NCI-H526 treated with DMSO at 0.1 percent for 48 hours (cell line): ENCODE results near the gene LRTM1.

Experiments used
- DNase-seq: peaks from one replicate; lab custom pipeline; 2025; lab: John Stamatoyannopoulos, UW

LRTM1 gene

DNA sequence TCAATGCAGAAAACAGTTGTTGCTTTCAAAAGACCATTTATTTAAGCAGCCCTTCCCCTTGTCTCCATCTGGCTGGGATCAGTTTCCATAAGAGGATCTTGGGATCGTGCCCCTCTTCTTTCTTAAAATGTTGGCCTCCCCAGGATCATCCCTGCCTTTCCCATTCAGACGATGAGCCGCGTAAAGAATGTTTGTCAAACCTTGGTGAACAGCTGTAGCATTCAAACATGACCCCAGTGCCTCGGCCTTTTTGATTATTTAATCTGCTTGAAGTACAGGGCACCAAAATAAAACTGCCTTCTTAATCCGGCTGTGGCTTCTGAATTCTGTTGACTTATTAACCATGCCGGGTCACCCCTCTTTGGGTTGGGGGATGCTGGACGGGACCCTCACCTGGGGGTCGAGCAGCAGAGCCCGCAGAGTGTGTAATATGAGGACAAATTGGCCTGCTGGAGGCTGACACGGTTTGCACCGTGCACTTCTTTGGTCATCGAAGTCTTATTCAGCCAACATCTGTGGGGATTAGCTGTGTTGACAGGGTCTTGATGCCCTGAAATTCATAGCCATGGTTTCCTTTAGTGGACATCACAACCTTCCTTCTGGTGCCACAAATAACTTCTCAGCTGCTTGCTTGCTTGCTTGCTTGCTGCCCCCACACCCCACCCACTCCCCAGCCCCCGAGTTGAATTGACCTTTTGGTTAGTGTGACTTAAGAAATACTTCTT, at the start of gene LRTM1:
Gene LRTM1 (minus strand): TSS at position 14 of the 725 bp plus-strand sequence. CDS start 148 bp downstream, outside the sequence.
- DNase-seq: no peak

DNA sequence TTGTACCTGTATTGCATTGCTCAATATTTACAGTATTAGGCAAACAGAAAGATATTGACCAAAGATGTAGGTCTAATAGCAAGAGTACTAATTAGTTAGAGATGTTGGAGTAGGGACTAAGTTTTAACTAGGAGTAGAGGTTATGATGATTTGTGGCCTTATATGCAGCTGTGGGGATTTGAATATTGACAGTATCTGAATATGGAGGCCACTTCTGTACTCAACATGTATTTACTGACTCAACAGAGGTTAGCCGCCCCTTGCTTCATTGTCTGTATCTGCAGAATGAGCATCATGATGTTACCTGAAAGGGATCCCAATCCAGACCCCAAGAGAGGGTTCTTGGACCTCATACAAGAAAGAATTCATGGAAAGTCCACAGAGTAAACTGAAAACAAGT, 49.6 kb upstream of the LRTM1 start:
- DNase-seq: no peak

DNA sequence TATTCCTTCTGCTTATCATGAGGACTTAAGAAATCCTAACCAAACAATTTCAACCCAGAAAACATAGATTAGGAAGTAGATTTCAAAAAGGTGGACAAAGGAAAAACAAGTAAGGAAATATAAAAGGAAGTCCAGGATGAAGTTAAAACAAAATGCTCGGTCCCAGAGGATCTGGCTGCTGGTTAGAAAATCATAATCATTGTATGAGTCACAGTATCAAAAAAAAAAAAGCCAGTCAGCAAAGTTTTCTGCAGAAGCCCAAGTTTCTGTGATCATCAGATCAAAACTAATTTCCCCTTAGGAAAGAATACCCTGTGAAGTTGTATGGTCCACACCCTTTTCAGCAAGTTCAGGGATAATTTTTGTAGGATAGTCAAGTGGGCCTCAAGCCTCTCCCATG, 43.0 kb upstream of the LRTM1 start:
- DNase-seq: no peak

DNA sequence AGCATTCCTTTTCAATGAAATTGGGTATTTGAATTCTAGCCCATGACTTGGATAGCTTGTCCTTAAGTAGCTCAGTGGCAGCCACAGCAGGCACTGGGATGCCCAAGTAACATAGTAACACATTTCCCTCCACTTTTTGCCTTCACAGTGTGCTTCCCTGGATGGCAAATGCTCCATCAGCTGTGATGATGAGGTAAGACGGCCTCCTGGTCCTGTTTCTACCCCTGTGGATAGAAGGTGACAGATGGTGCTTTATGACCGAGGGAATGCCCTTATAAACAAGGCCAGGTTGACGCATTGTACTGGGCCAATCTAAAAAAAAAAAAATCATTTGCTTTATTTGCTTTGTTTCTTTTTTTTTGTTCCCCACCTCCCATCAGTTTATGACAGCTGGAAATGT, 41.8 kb upstream of the LRTM1 start:
- DNase-seq: no peak

- no peak for DNase-seq
Measured at GRCh38 chr3:54968546-54969172, 40.8 kb upstream of the LRTM1 start.

- no peak for DNase-seq
Measured at GRCh38 chr3:54967731-54968161, 39.9 kb upstream of the LRTM1 start.

DNA sequence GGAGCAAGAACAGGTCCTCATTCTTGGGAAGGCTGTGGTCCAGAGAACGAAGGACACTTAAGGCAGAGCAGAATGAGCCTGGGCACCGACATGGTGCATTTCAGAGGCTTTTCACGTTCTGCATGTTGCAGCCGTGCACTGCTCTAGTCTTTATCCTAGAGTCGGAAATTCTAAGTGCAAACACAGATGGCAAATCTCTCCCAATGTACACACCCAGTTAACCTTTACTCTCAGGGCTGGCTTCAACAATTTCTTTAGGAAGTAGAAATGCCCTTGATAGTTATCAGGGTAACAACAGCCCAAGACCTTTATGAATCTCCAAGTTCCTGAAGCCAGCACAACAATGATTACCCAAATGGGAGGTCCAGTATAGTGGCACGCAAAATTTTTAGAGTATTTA, 39.1 kb upstream of the LRTM1 start:
- DNase-seq: no peak

DNA sequence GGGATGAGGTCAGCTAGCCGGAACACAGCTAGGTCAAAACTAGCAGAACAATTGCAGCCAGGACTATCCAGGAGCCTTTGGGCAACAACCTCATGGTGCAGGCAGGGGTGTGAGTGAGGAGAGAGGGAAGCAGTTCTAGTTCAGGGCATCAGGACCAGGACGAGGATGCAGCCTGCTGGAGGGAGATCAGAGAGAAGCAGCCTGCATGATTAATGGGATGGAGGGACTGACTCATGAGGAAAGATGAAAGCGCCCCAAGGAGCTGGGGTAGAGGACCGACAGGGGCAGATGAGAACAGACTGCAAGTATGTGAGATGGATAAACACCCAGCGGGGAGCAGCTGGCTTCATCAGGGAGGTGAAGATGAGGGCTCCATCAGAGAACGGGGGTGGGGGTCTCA, 37.9 kb upstream of the LRTM1 start:
- no peak for DNase-seq

DNA sequence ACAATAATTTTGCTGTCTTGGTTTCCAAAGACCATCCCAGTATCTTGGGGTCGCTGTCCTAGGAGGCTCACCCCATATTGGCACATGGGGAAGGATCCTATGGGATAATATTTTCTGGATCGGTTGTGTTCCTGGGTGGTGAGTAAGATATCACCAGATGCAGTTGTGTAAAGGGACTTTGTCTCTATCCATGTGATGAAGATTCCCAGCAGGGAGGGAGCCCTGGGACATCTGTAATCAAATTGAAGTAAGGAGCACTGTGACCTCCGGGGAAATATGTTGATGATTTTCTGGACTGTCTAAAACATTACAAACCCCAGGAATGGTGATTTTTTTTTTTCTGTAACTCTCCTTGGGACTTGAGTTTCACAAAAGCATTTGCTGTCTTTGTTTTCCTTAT, 36.2 kb upstream of the LRTM1 start:
- DNase-seq: no peak

DNA sequence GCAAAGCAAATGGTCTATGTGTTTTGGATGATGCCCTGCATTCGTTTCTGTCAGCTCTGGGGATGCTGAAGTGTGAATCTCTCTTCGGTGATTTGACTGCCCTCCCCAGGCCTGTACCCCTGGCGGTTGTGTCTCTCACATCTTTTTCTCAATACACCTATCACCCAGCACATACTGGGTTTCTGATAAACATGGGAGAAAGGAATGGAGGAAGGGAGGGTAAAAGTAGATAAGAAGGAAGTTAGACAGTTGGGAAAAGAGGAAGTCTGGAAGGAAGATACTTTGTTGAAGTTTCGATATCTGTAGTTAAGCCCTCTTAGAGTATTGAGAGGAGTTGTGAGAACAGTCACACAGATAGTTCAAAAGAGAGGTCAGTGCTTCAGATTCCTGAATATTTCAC, 35.8 kb upstream of the LRTM1 start:
- DNase-seq: no peak

DNA sequence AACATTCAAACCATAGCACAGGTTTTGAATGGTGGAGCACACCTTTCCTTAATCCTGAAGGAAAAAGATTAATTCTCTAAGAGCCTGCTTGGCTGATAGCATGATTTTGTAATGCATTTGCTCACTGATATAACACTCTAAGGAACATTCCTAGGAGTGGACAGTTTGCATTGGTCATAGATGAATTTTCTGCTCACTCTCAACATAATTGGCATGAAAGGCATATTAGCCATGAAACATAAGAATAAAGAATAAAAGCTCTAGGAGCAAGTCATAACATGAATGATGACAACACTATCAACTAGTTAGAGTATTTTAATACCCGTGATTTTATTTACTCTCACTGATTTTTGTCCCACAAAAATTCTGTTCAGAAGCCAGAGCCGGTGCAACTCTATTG, 34.3 kb upstream of the LRTM1 start:
- no peak for DNase-seq

- no peak for DNase-seq
Measured at GRCh38 chr3:54960701-54961100, 32.8 kb upstream of the LRTM1 start.

DNA sequence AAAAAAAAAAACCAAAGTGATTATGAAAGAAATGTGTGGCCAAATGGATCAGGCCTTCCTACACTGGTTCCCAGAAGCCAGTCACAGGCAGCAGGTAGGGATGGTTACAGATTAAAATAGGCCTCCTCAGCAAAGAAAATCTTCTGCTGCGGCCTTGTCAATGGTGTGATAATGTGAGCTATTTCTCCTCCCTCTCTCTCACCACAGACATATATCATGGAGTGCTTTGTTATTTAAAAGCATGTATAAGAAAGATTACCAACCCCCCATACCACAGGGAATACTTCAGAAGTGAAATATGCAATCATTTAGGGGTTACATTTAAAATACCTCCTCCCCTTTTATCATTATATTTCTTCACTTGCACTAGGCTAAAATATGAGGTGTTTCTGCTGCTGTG, 32.2 kb upstream of the LRTM1 start:
- no peak for DNase-seq

GRCh38 chr3:54957711-54958110, 29.9 kb upstream of the LRTM1 start:
- DNase-seq: no peak

- no peak for DNase-seq
Measured at GRCh38 chr3:54955941-54956340, 28.1 kb upstream of the LRTM1 start.

GRCh38 chr3:54955496-54955895, 27.6 kb upstream of the LRTM1 start:
- no peak for DNase-seq

DNA sequence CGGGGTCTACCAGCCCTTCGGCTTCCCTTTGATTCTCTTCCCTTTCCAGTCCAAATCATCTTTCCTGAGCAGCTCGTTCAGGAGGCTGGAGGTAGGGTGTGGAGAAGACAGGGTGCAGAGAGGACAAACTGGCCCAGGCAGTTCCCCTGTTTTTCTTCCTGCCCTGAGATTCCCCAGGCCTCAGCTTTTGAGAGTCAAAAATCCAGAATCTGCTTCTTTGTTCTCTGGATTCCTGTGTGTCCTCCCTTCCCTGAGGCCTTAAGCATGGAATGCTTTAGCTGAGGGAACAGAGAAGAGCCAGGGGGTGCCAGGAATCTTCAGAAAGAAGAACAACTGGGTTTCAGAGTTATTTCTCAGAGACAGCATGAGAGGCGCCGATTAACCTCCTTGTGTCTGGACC, 26.7 kb upstream of the LRTM1 start:
- no peak for DNase-seq

GRCh38 chr3:54954022-54954421, 26.2 kb upstream of the LRTM1 start:
- no peak for DNase-seq

DNA sequence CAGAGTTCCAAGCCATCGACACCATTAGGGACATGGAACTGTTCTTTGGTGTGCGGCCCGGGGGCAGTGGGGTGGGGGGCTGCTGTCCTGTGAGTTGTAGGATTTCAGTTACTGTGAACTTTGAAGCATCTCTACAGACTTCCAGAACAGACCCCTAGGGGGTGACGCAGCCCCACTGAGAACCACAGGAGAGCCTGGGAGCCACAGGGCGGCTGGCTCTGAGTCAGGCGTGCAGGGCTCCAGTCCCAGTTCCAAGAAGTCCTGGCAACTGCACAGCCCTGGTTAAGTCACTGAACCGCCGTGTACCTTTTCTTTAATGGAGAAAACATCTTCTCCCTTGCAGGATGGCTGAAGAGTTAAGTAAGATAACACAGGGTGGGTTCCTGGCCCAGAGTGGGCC, 23.5 kb upstream of the LRTM1 start:
- no peak for DNase-seq

- no peak for DNase-seq
Measured at GRCh38 chr3:54950391-54951003, 22.6 kb upstream of the LRTM1 start.

- no peak for DNase-seq
Measured at GRCh38 chr3:54949491-54950044, 21.7 kb upstream of the LRTM1 start.

- DNase-seq: no peak
Measured at GRCh38 chr3:54941690-54942362, 14.0 kb upstream of the LRTM1 start.

- no peak for DNase-seq
Measured at GRCh38 chr3:54940971-54941370, 13.1 kb upstream of the LRTM1 start.
